Measurements from ENCODE around the gene SHTN1.
A peak's percentile ranks its signal among the peaks of the same experiment; 100 is the strongest.

The SHTN1 gene, protein sequence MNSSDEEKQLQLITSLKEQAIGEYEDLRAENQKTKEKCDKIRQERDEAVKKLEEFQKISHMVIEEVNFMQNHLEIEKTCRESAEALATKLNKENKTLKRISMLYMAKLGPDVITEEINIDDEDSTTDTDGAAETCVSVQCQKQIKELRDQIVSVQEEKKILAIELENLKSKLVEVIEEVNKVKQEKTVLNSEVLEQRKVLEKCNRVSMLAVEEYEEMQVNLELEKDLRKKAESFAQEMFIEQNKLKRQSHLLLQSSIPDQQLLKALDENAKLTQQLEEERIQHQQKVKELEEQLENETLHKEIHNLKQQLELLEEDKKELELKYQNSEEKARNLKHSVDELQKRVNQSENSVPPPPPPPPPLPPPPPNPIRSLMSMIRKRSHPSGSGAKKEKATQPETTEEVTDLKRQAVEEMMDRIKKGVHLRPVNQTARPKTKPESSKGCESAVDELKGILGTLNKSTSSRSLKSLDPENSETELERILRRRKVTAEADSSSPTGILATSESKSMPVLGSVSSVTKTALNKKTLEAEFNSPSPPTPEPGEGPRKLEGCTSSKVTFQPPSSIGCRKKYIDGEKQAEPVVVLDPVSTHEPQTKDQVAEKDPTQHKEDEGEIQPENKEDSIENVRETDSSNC

GRCh38 chr10:117005026-117005526 lies at the start of gene SHTN1:
SHTN1 (minus strand) TSS chr10:117005187; CDS start chr10:117005079, 108 bp downstream.
- Mint-ChIP-seq H3K4me1 (ENCODE audit: low read depth) (peaks cover 2% of the 10 kb centered on the region), H3K36me3 (ENCODE audit: low read depth) (no peaks in the 10 kb centered on the region), H3K27me3 (peaks cover 55% of the 10 kb centered on the region), H3K9me3 (no peaks in the 10 kb centered on the region), H3K27ac (no peak within 1 kb of the TSS), H3K4me3 (peak within 1 kb of the TSS; percentile 72)
- DNase-seq, result peak; percentile 36

GRCh38 chr10:117053482-117053881 lies 48.5 kb upstream of the SHTN1 start:
- Mint-ChIP-seq H3K27ac (no peak overlapping the region), H3K36me3 (ENCODE audit: low read depth) (no peaks in the 10 kb centered on the region), H3K4me3 (no peak overlapping the region), H3K27me3 (peaks cover 11% of the 10 kb centered on the region), H3K9me3 (peaks cover 7% of the 10 kb centered on the region), H3K4me1 (ENCODE audit: low read depth) (no peaks in the 10 kb centered on the region)
- no peak for DNase-seq

GRCh38 chr10:117047947-117048346 lies 43.0 kb upstream of the SHTN1 start:
- Mint-ChIP-seq H3K27me3 (peaks cover 7% of the 10 kb centered on the region), H3K4me3 (no peak overlapping the region), H3K4me1 (ENCODE audit: low read depth) (no peaks in the 10 kb centered on the region), H3K36me3 (ENCODE audit: low read depth) (no peaks in the 10 kb centered on the region), H3K27ac (no peak overlapping the region), H3K9me3 (peaks cover 24% of the 10 kb centered on the region)
- DNase-seq, result no peak

DNA sequence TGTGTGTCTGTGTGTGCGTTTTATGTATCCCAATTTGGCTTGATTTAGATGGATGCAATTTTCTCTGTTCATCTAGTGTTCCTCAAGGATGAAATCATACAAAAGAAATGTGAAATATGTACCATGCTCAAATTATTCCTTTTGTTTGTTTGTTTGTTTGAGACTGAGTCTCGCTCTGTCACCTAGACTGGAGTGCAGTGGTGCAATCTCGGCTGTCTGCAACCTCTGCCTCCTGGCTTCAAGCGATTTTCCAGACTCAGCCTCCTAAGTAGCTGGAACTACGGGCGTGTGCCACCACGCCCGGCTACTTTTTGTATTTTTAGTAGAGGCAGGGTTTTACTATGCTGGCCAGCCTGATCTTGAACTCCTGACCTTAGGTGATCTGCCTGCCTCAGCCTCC lies 11.3 kb upstream of the SHTN1 start:
- H3K4me3 Mint-ChIP-seq, result no peak overlapping the region
- peaks cover 3% of the 10 kb centered on the region for H3K27me3 Mint-ChIP-seq
- no peak for DNase-seq
- H3K4me1 Mint-ChIP-seq (ENCODE audit: low read depth), result no peaks in the 10 kb centered on the region
- no peak overlapping the region for H3K27ac Mint-ChIP-seq
- H3K9me3 Mint-ChIP-seq, result no peaks in the 10 kb centered on the region
- H3K36me3 Mint-ChIP-seq (ENCODE audit: low read depth), result no peaks in the 10 kb centered on the region

- DNase-seq, result no peak
- H3K9me3 Mint-ChIP-seq, result no peaks in the 10 kb centered on the region
- no peak overlapping the region for H3K4me3 Mint-ChIP-seq
- H3K4me1 Mint-ChIP-seq (ENCODE audit: low read depth), result no peaks in the 10 kb centered on the region
- no peaks in the 10 kb centered on the region for H3K36me3 Mint-ChIP-seq (ENCODE audit: low read depth)
- H3K27me3 Mint-ChIP-seq, result peaks cover 3% of the 10 kb centered on the region
- no peak overlapping the region for H3K27ac Mint-ChIP-seq
Measured at GRCh38 chr10:117014835-117015234, 9.8 kb upstream of the SHTN1 start.

DNA sequence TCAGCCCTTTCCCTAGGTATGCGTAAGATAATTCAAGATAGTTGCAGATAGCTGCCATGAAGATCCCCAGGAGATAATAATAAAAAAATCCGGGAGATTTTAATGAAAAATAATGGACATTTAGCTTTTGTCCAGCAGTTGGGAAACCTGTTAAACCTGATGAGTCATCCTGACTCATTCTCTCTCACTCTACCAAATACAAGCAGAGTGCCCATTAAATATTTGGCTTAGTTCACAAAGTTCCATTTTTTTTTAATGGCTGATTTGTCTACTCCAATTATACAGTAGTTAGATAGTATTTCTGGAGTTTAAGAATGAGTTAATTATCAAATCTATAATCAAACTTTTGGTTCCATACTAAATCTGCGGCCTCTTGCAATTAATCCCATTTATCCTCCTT lies 2.1 kb upstream of the SHTN1 start:
- no peak for DNase-seq
- Mint-ChIP-seq H3K27me3 (peaks cover 41% of the 10 kb centered on the region), H3K9me3 (no peaks in the 10 kb centered on the region), H3K36me3 (ENCODE audit: low read depth) (no peaks in the 10 kb centered on the region), H3K4me1 (ENCODE audit: low read depth) (peaks cover 2% of the 10 kb centered on the region), H3K27ac (no peak overlapping the region), H3K4me3 (no peak overlapping the region)

DNA sequence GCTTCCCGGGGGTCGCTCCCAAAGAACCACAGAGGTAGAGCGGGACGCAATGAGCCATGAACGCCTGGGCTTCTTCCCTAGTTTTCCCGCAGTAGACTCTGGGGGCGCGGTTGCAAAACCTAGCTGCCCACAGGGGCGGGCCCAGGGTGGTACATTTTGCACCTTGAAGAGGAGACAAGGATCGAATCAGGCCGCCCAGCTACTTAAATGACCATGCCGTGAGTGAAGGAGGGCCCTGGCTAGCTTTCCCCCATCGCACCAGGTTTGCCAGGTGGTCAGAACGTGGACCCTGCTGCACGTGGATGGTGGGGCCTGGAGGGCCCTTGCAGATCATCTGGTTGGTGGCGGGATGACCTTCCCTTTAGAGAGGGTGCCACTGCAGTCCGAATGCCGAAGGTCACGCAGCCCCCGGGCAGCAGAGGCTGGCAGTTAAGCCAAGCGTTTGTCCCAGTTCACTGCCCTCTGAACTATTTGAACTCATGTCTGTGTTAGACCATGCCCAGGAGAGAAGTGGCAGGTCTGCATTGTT lies 604 bp upstream of the SHTN1 start:
- Mint-ChIP-seq H3K4me3 (no peak overlapping the region), H3K27ac (no peak overlapping the region), H3K9me3 (no peaks in the 10 kb centered on the region), H3K36me3 (ENCODE audit: low read depth) (no peaks in the 10 kb centered on the region), H3K27me3 (peaks cover 52% of the 10 kb centered on the region), H3K4me1 (ENCODE audit: low read depth) (peaks cover 2% of the 10 kb centered on the region)
- DNase-seq, result no peak

GRCh38 chr10:117004227-117005025 lies 561 bp downstream of the SHTN1 start:
- Mint-ChIP-seq H3K36me3 (ENCODE audit: low read depth) (no peaks in the 10 kb centered on the region), H3K27me3 (peaks cover 58% of the 10 kb centered on the region), H3K4me3 (peak overlapping the region; percentile 72), H3K27ac (no peak overlapping the region), H3K9me3 (no peaks in the 10 kb centered on the region), H3K4me1 (ENCODE audit: low read depth) (peaks cover 2% of the 10 kb centered on the region)
- DNase-seq, result no peak

DNA sequence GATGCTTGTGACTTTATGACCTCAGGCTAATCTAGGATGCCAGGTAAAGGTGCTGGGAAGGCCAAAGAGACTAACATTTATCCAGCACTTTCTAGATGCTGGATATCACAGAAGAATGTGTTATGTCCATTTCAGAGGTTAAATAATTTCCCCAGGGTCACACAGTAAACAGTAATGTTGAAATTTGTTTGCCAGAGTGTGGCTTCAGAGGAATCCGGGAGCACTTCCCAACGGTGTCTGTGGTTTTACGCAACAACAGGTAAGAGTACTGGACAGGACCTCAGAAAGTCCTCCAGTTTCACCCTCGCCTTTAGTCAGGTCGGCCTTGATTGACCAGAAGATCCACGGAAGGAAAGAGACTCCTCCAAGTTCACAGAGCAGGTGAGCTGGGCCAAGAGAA lies 1.7 kb downstream of the SHTN1 start:
- Mint-ChIP-seq H3K36me3 (ENCODE audit: low read depth) (no peaks in the 10 kb centered on the region), H3K9me3 (no peaks in the 10 kb centered on the region), H3K27ac (no peak overlapping the region), H3K4me3 (no peak overlapping the region), H3K27me3 (peaks cover 57% of the 10 kb centered on the region), H3K4me1 (ENCODE audit: low read depth) (peaks cover 2% of the 10 kb centered on the region)
- DNase-seq, result no peak

DNA sequence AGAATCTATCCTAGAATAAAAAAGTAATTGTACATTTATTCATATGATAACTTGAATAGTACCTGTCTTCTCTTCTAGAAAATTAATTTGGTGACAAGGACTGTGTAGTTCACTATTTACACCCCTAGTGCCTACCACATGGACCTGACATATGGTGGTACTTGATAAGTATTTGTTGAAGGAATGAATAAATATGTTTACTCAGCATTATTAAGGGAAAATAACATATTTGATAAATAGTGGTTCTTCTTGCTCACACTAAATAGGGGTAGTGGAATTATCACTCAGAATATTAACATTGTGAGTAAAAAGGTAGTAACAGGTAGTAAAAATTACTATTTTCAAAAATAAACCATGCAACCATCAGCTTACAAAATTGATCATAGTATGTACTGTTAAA lies 2.8 kb downstream of the SHTN1 start:
- Mint-ChIP-seq H3K27ac (no peak overlapping the region), H3K4me3 (no peak overlapping the region), H3K4me1 (ENCODE audit: low read depth) (peaks cover 2% of the 10 kb centered on the region), H3K9me3 (no peaks in the 10 kb centered on the region), H3K36me3 (ENCODE audit: low read depth) (no peaks in the 10 kb centered on the region), H3K27me3 (peaks cover 61% of the 10 kb centered on the region)
- no peak for DNase-seq

DNA sequence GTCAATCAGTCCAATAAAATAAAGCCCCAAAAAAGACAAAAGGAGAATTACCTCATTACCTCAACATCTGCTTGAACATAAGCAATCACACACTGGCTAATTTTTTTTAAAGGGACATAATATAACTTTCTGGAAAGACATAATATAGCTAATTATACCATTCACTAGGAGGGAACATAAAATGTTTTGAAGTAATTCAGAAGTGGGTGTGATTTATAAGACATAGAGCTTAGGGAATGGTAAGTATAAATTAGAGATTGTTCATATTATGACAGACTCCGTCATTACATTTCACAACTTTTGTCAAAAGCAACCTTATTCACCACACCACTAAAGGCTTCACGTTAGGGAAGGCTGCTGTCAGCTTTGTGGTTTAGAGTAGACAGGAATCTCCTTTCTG lies 3.8 kb downstream of the SHTN1 start:
- Mint-ChIP-seq H3K4me3 (no peak overlapping the region), H3K27ac (no peak overlapping the region), H3K27me3 (peaks cover 68% of the 10 kb centered on the region), H3K9me3 (no peaks in the 10 kb centered on the region), H3K4me1 (ENCODE audit: low read depth) (peaks cover 2% of the 10 kb centered on the region), H3K36me3 (ENCODE audit: low read depth) (no peaks in the 10 kb centered on the region)
- DNase-seq, result no peak

- Mint-ChIP-seq H3K4me1 (ENCODE audit: low read depth) (peaks cover 2% of the 10 kb centered on the region), H3K27ac (no peak overlapping the region), H3K36me3 (ENCODE audit: low read depth) (no peaks in the 10 kb centered on the region), H3K27me3 (peaks cover 65% of the 10 kb centered on the region), H3K9me3 (no peaks in the 10 kb centered on the region), H3K4me3 (no peak overlapping the region)
- no peak for DNase-seq
Measured at GRCh38 chr10:117000580-117000979, 4.4 kb downstream of the SHTN1 start.

DNA sequence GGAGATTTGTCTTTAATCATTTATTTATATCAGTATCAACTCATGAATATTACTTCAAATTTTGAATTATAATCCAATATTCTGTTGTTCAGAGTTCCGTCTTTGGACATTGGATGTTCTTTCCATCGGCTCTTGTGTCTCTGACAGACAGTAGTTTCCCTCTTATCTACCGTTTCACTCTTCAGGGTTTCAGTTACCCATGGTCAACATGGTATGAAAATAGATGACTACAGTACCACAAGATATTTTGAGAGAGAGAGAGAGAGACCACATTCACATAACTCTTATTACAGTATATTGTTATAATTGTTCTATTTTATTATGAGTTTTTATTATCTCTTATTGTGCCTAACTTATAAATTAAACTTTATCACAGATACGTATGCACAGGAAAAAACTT lies 6.8 kb downstream of the SHTN1 start:
- Mint-ChIP-seq H3K9me3 (no peaks in the 10 kb centered on the region), H3K27ac (no peak overlapping the region), H3K4me3 (no peak overlapping the region), H3K4me1 (ENCODE audit: low read depth) (no peaks in the 10 kb centered on the region), H3K36me3 (ENCODE audit: low read depth) (no peaks in the 10 kb centered on the region), H3K27me3 (peaks cover 56% of the 10 kb centered on the region)
- DNase-seq, result no peak

GRCh38 chr10:116997015-116997414 lies 8.0 kb downstream of the SHTN1 start:
- DNase-seq, result no peak
- Mint-ChIP-seq H3K4me1 (ENCODE audit: low read depth) (no peaks in the 10 kb centered on the region), H3K27ac (no peak overlapping the region), H3K27me3 (peaks cover 45% of the 10 kb centered on the region), H3K36me3 (ENCODE audit: low read depth) (no peaks in the 10 kb centered on the region), H3K4me3 (no peak overlapping the region), H3K9me3 (no peaks in the 10 kb centered on the region)
